Measurements from ENCODE around the gene SLC9A5.

Gene SLC9A5

GRCh38 chr16:67223992-67224391 lies 24.8 kb upstream of the SLC9A5 start:
- H3K27me3 ChIP-seq (ENCODE audit: control insufficient read depth, insufficient read depth, low read length), result no peaks in the 10 kb centered on the region
- 0 out of 2 replicates have a peak, but pooled peaks cover 2% of the 10 kb centered on the region for H3K4me1 ChIP-seq (ENCODE audit: control insufficient read depth, insufficient read depth, low read length)
- no peaks in the 10 kb centered on the region for H3K9me3 ChIP-seq (ENCODE audit: control insufficient read depth, insufficient read depth, low read depth, low read length)
- H3K27ac ChIP-seq (ENCODE audit: low read depth, low read length), result no peak overlapping the region
- H3K36me3 ChIP-seq (ENCODE audit: control insufficient read depth, insufficient read depth, low read length), result peaks cover 10% of the 10 kb centered on the region
- no peak overlapping the region for H3K9ac ChIP-seq (ENCODE audit: low read length)
- H3K4me3 ChIP-seq (ENCODE audit: low read depth, low read length), result no peak overlapping the region

- Histone ChIP-seq H3K9ac (ENCODE audit: low read length) (peak overlapping the region; percentile 66), H3K27ac (ENCODE audit: low read depth, low read length) (no peak overlapping the region), H3K4me3 (ENCODE audit: low read depth, low read length) (peak overlapping the region; percentile 98), H3K4me1 (ENCODE audit: control insufficient read depth, insufficient read depth, low read length) (0 out of 2 replicates have a peak, but pooled peaks cover 2% of the 10 kb centered on the region), H3K27me3 (ENCODE audit: control insufficient read depth, insufficient read depth, low read length) (no peaks in the 10 kb centered on the region), H3K9me3 (ENCODE audit: control insufficient read depth, insufficient read depth, low read depth, low read length) (no peaks in the 10 kb centered on the region), H3K36me3 (ENCODE audit: control insufficient read depth, insufficient read depth, low read length) (peaks cover 34% of the 10 kb centered on the region)
Measured at GRCh38 chr16:67226295-67226803, 22.4 kb upstream of the SLC9A5 start.

- H3K9ac ChIP-seq (ENCODE audit: low read length), result peak within 1 kb of the TSS; percentile 83
Measured at GRCh38 chr16:67226804-67227566, 21.8 kb upstream of the SLC9A5 start, which contains the start of gene TMEM208. TSS of gene TMEM208 (plus strand) at chr16:67227130. CDS start at chr16:67227219, 89 bp downstream.

GRCh38 chr16:67227567-67227921 lies 21.2 kb upstream of the SLC9A5 start:
- Histone ChIP-seq H3K9ac (ENCODE audit: low read length) (peak overlapping the region; percentile 83), H3K9me3 (ENCODE audit: control insufficient read depth, insufficient read depth, low read depth, low read length) (no peaks in the 10 kb centered on the region), H3K27ac (ENCODE audit: low read depth, low read length) (peak overlapping the region; percentile 70; the same call in 1 of the 2 replicates), H3K27me3 (ENCODE audit: control insufficient read depth, insufficient read depth, low read length) (no peaks in the 10 kb centered on the region), H3K36me3 (ENCODE audit: control insufficient read depth, insufficient read depth, low read length) (peaks cover 41% of the 10 kb centered on the region), H3K4me3 (ENCODE audit: low read depth, low read length) (peak overlapping the region; percentile 98), H3K4me1 (ENCODE audit: control insufficient read depth, insufficient read depth, low read length) (0 out of 2 replicates have a peak, but pooled peaks cover 2% of the 10 kb centered on the region)

More at GRCh38 chr16:67226804-67227566, 21.8 kb upstream of the SLC9A5 start, which contains the start of gene TMEM208:
- H3K27ac ChIP-seq (ENCODE audit: low read depth, low read length), result peak within 1 kb of the TSS; percentile 70; the same call in 1 of the 2 replicates
- H3K36me3 ChIP-seq (ENCODE audit: control insufficient read depth, insufficient read depth, low read length), result peaks cover 40% of the 10 kb centered on the region
- no peaks in the 10 kb centered on the region for H3K9me3 ChIP-seq (ENCODE audit: control insufficient read depth, insufficient read depth, low read depth, low read length)
- 0 out of 2 replicates have a peak, but pooled peaks cover 2% of the 10 kb centered on the region for H3K4me1 ChIP-seq (ENCODE audit: control insufficient read depth, insufficient read depth, low read length)
- peak within 1 kb of the TSS; percentile 98 for H3K4me3 ChIP-seq (ENCODE audit: low read depth, low read length)
- no peaks in the 10 kb centered on the region for H3K27me3 ChIP-seq (ENCODE audit: control insufficient read depth, insufficient read depth, low read length)

- Histone ChIP-seq H3K4me3 (ENCODE audit: low read depth, low read length) (peak overlapping the region; percentile 98), H3K27ac (ENCODE audit: low read depth, low read length) (no peak overlapping the region)
Measured at GRCh38 chr16:67228034-67228785, 20.6 kb upstream of the SLC9A5 start.

GRCh38 chr16:67228905-67229304 lies 19.9 kb upstream of the SLC9A5 start:
- Histone ChIP-seq H3K4me1 (ENCODE audit: control insufficient read depth, insufficient read depth, low read length) (0 out of 2 replicates have a peak, but pooled peaks cover 2% of the 10 kb centered on the region), H3K27me3 (ENCODE audit: control insufficient read depth, insufficient read depth, low read length) (no peaks in the 10 kb centered on the region), H3K36me3 (ENCODE audit: control insufficient read depth, insufficient read depth, low read length) (peaks cover 47% of the 10 kb centered on the region), H3K9me3 (ENCODE audit: control insufficient read depth, insufficient read depth, low read depth, low read length) (no peaks in the 10 kb centered on the region), H3K27ac (ENCODE audit: low read depth, low read length) (no peak overlapping the region), H3K9ac (ENCODE audit: low read length) (no peak overlapping the region), H3K4me3 (ENCODE audit: low read depth, low read length) (no peak overlapping the region)

More at GRCh38 chr16:67228034-67228785, 20.6 kb upstream of the SLC9A5 start:
- H3K36me3 ChIP-seq (ENCODE audit: control insufficient read depth, insufficient read depth, low read length), result peaks cover 42% of the 10 kb centered on the region
- H3K9ac ChIP-seq (ENCODE audit: low read length), result no peak overlapping the region
- H3K27me3 ChIP-seq (ENCODE audit: control insufficient read depth, insufficient read depth, low read length), result no peaks in the 10 kb centered on the region
- H3K4me1 ChIP-seq (ENCODE audit: control insufficient read depth, insufficient read depth, low read length), result 0 out of 2 replicates have a peak, but pooled peaks cover 2% of the 10 kb centered on the region
- no peaks in the 10 kb centered on the region for H3K9me3 ChIP-seq (ENCODE audit: control insufficient read depth, insufficient read depth, low read depth, low read length)

- no peaks in the 10 kb centered on the region for H3K27me3 ChIP-seq (ENCODE audit: control insufficient read depth, insufficient read depth, low read length)
- H3K4me3 ChIP-seq (ENCODE audit: low read depth, low read length), result no peak overlapping the region
- 0 out of 2 replicates have a peak, but pooled peaks cover 2% of the 10 kb centered on the region for H3K4me1 ChIP-seq (ENCODE audit: control insufficient read depth, insufficient read depth, low read length)
- no peak overlapping the region for H3K9ac ChIP-seq (ENCODE audit: low read length)
- H3K36me3 ChIP-seq (ENCODE audit: control insufficient read depth, insufficient read depth, low read length), result peaks cover 57% of the 10 kb centered on the region
- H3K27ac ChIP-seq (ENCODE audit: low read depth, low read length), result no peak overlapping the region
- no peaks in the 10 kb centered on the region for H3K9me3 ChIP-seq (ENCODE audit: control insufficient read depth, insufficient read depth, low read depth, low read length)
Measured at GRCh38 chr16:67229906-67230808, 18.6 kb upstream of the SLC9A5 start.

- no peak overlapping the region for H3K9ac ChIP-seq (ENCODE audit: low read length)
- no peaks in the 10 kb centered on the region for H3K9me3 ChIP-seq (ENCODE audit: control insufficient read depth, insufficient read depth, low read depth, low read length)
- no peak overlapping the region for H3K27ac ChIP-seq (ENCODE audit: low read depth, low read length)
- peaks cover 62% of the 10 kb centered on the region for H3K36me3 ChIP-seq (ENCODE audit: control insufficient read depth, insufficient read depth, low read length)
- peaks cover 3% of the 10 kb centered on the region; the same call in 1 of the 2 replicates for H3K4me1 ChIP-seq (ENCODE audit: control insufficient read depth, insufficient read depth, low read length)
- no peaks in the 10 kb centered on the region for H3K27me3 ChIP-seq (ENCODE audit: control insufficient read depth, insufficient read depth, low read length)
- H3K4me3 ChIP-seq (ENCODE audit: low read depth, low read length), result no peak overlapping the region
Measured at GRCh38 chr16:67230809-67231660, 17.7 kb upstream of the SLC9A5 start.

GRCh38 chr16:67233596-67233995 lies 15.2 kb upstream of the SLC9A5 start:
- H3K27ac ChIP-seq (ENCODE audit: low read depth, low read length), result no peak overlapping the region
- peaks cover 11% of the 10 kb centered on the region; the same call in 1 of the 2 replicates for H3K4me1 ChIP-seq (ENCODE audit: control insufficient read depth, insufficient read depth, low read length)
- H3K4me3 ChIP-seq (ENCODE audit: low read depth, low read length), result no peak overlapping the region
- no peaks in the 10 kb centered on the region for H3K27me3 ChIP-seq (ENCODE audit: control insufficient read depth, insufficient read depth, low read length)
- H3K36me3 ChIP-seq (ENCODE audit: control insufficient read depth, insufficient read depth, low read length), result peaks cover 73% of the 10 kb centered on the region
- no peaks in the 10 kb centered on the region for H3K9me3 ChIP-seq (ENCODE audit: control insufficient read depth, insufficient read depth, low read depth, low read length)
- H3K9ac ChIP-seq (ENCODE audit: low read length), result no peak overlapping the region
